Measurements from ENCODE around the gene IMP4.

Gene IMP4

GRCh38 chr2:130377491-130377890, 34.8 kb downstream of the IMP4 start:
- DNase-seq (ENCODE audit: low spot score) = no peak

DNA sequence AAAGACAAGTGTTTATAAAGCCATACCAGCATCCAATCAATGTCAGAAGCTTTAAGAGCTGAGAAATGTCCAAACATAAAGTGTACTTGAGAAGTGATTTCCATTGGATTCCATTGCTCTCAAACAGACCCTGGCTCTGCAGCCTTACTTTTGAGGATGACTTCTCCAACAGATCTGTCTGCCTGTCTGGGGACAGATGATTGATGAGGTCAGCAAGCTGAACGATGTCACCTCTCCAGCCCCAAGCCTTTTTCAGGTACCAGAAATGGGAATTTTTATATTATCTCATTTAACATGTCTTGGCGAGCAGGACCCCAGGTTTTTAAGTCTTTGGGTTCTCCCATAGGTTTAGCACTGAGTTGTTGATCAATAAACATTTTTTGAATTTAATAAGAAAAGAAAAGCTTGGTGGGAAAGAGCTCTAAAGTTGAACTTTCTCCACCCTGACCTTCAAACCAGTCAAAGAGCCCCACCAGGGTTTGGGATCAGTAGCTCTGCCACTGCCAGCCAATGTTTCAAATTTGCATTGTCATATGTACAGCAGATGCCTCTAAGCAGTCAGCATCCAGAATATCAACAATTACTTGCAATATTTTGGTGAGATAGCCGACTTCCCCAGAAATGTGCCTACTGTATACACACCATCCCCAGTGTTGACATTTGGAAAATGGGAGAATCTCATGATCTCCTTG, 35.7 kb downstream of the IMP4 start:
- DNase-seq (ENCODE audit: low spot score) = no peak

GRCh38 chr2:130378898-130379214, 36.2 kb downstream of the IMP4 start:
- DNase-seq (ENCODE audit: low spot score) = no peak

GRCh38 chr2:130380096-130380934, 37.6 kb downstream of the IMP4 start:
- DNase-seq (ENCODE audit: low spot score) = no peak

GRCh38 chr2:130381145-130381544, 38.4 kb downstream of the IMP4 start:
- DNase-seq (ENCODE audit: low spot score) = no peak

- DNase-seq (ENCODE audit: low spot score) = no peak
These were observed 38.9 kb downstream of the IMP4 start for GRCh38 chr2:130381619-130382018.

DNA sequence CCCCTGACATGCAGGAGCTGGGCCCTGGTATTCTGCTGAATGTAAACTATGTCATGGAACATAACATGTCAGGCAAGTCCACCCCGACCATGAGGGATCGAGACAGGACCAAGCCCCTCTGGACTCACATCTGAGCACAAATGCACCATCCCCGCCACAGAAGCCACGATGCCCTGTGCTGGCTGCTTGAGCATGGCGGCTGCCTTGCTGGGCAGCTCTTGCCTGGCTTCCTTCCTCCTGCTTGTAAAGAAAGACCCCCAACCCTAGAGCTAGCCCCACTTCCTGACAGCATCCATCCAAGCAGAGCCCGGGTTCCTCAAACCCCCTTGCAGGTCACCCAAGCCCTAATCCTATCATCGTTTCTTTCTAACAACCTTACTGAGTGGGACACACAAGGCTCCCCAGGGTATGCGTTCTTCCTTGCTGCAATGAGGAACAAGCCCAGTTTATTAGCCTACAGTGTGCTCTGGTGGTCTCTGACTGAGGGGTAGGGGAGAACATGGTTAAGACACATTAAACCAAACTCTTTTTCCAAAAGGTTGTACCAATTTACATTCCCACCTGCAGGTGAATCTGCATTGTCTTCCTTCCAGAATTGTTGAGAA, 39.7 kb downstream of the IMP4 start:
- DNase-seq (ENCODE audit: low spot score) = no peak

DNA sequence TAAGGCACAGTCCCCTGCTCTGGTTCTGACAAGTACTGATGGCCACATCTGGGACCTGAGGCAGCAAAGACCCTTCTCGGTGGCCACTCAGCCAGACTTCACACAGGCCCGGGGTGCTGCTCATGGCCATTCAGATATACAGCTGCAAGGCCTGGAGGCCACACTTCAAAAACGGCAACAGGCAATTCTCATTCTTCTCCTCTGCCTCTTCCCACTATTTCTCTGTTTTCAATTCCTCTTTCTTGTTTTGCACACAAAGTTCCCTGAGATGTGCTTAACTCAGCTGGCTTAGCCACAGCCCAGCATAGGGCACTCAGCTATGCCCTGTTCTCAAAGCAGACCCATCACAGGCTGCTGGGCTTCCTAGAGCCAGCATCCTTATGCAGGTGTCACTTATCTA, 43.0 kb downstream of the IMP4 start:
- no peak for DNase-seq (ENCODE audit: low spot score)

DNA sequence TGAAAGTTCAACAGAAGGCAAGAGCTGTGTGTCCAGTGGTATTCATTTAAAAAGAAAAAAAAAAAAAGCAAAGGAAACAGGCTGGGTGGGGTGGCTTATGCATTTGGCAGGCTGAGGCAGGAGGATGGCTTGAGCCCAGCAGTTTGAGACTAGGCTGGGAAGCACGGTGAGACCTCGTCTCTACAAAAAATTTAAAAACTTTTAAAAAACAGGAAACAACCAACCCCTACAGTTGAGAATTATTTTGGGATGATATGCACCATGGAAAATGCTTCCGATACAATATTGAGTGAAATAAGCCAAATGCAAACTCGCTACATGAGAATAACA, 44.3 kb downstream of the IMP4 start:
- no peak for DNase-seq (ENCODE audit: low spot score)

- DNase-seq (ENCODE audit: low spot score) = no peak
These were observed 45.1 kb downstream of the IMP4 start for GRCh38 chr2:130387804-130388203.

DNA sequence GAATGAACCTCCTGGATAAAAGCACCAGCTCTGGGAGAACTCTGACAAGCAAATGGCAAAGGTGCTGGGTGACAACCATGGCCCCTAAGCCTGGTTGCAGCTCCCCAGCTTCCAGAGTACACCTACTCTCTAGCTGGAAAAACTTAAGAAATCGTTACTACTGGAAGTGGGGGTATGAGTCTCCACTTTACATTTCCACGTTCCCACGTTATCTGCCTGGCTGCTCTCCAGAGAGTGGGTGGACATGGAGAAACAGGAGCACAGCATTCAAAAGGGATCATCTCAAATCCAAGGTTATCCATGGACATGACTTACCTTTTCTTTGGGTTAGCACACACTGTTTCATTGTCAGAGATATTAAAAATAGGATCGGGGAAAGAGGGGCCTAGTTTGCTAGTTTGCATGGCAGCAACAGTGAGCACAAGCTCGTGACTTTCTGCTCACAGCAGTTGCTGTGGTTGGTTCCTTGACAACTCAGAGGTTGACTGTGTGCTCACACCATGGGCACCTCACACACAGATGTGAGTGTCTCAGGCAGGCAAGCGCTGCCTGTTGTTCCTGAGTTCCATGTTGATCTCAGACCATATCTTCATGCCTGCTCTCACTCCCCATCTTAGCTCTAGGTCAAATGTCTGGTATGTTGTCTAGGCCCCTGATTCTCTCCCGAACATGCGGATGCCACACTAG, 45.7 kb downstream of the IMP4 start:
- no peak for DNase-seq (ENCODE audit: low spot score)

DNA sequence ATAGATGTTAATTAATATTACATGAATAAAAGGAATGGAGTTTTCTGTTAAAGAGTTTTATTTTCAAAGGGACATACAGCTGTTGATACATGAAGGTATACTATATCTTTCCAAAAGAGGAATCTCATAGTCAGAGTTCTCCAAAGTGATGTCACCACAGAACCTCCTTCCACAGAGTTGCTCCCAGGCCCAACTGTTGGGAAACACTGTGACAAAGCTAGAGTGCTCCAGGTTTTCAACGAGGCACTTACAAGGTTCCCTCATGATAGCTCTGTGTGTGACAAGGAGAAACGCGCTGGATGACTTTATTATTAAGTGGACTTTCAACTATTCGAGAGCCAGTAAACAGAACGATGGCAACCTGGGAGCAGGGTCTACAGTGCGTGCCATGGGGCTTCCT, 46.7 kb downstream of the IMP4 start:
- DNase-seq (ENCODE audit: low spot score) = no peak

GRCh38 chr2:130389783-130390182, 47.1 kb downstream of the IMP4 start:
- no peak for DNase-seq (ENCODE audit: low spot score)

DNA sequence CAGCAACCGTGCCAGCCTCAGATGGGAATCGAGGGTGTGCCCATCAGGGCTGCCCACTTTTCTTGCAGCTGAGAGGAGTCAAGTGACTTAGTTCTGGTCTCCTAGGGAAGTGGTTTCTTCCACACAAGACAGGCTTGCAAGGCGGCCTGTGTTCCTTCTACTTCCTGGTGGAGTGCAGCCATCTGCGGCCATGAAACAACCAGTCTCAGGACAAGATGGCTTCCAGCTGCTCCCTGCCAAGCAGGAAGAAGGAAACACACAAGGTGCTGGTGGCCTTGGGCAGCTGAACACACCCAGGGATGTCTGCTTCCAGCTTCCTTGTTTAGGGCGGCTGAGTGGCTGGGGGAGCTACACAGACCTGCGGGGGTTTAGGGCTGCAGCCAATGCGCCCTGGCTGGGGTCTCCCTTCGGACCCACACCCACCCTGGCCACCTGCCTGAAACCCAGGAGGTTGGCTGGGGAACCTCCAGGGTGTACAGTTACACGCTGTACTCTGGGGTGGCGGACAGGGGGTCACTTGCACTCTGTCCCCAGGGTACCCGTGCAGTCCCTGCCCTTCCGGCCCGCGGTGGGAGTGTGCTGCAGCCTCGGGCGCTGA, 47.9 kb downstream of the IMP4 start:
- DNase-seq (ENCODE audit: low spot score) = no peak

DNA sequence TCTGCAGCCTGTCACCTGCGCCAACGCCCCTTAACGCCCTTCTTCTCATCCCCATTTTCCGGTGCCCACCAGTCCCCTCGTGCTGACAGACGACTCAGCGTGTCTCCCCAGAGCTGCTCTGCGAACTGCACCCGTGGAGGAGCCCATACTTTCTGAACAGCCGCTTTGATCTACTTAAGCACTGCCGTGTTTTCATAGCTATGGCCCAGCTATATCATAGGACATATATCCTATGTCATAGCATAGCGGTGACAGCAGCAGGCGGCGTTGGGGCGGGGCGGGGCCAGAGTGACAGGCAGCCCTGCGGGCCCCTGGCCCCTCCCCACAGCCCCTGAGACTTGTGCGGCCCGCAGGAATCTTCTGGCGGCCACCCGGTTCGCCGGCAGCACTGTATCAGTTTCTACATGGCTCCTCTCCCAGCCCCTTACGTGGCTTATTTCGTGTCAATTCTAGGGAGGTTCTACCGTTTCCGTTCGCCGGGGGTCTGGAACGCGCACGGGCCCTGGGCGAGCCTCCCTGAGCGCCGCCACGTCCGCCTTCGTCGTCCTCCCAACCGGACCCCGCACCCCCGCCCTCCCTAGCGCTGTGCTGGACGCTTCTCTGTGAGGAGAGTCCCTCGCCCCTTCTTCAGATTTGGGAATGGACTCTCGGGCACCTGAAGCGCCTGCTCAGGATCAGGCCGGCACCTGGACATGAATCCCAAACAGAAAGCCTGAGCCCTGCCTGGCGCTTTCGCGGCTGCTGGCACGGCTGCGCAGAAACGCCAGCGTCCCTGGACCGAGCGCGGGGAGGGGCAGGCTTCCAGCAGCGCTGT, 48.6 kb downstream of the IMP4 start:
- peak; percentile 39 for DNase-seq (ENCODE audit: low spot score)

DNA sequence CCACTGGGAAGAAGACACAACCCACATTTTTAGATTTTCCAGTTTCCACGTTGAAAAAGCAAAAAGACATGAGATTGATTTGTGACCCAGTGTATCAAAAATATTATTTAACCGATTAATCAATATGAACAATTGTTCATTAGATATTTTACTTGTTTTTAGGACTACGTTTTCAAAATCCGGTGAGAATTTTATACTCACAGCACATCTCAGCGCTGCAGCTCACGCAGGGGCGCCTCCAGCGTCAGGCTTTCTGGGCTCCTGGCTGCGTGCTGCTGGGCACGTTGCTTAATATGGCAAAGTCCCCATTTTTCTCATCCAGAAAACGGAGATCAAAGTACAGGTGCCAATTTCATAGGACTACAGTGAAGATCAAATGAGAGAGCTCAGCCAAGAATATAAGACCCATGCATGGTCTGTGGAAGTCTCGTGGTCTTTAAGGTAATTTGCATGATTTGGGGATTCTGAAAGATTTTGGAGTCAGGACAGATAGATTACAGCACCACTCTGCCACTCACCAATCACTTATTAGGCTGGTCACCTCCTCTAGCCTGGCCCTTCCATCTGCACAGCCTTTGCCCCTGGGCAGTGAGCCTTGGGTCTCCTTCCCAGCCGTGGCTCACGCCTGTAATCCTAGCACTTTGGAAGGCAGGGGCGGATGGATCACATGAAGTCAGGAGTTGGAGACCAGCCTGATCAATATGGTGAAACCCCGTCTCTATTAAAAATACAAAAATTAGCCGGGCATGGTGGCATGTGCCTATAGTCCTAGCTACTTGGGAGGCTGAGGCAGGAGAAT, 49.4 kb downstream of the IMP4 start:
- no peak for DNase-seq (ENCODE audit: low spot score)

DNA sequence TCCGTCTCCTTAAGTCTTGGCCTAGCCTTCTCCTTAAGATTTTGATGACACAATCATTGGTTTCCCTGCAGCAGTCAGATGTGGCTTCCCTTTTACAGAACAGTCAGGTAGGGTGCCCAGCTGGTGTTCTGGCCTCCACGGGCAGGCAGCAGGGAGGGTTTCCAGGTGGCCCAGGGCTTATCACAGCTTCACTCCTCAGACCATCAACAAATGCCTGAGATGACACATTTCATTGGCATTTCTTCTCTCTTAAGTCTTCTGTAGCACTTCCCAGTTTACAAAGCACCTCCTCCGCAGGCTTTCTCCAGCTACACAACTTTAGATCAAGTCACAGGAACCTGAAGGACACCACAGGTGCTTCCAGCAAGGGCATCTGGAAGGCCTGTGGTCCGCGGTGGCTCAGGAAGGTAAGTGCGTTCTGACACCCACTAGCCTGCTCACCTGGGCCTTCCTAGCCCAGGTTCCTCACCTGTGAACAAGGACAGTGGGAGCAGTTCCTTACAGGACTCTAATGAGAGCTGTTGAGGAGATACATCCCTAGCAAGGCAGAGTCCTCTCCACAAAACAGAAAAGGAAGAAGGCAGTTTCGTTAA, 50.7 kb downstream of the IMP4 start:
- DNase-seq (ENCODE audit: low spot score) = no peak
